SU-DHL-6 (cell line): ENCODE results near the gene RPL18.
A peak's percentile ranks its signal among the peaks of the same experiment; 100 is the strongest.

ENCODE experiments used
- H2AFZ ChIP-seq: fragments of 200-600 bp; sonication (generic); 2 replicates; pipeline ENCODE4 v1.6.1; 2014; ENCODE audit warnings: low read depth, mild to moderate bottlenecking, moderate library complexity, mixed read lengths, antibody characterized with exemption, low read length; ENCODE audit not compliant: severe bottlenecking
- H3F3A ChIP-seq: fragments of 200-600 bp; shearing (Covaris generic); 2 replicates; pipeline ENCODE4 v1.6.0; 2016; ENCODE audit warnings: antibody characterized with exemption, mild to moderate bottlenecking; ENCODE audit not compliant: insufficient read depth
- H3K27ac ChIP-seq: fragments of 200-600 bp; sonication (generic); 2 replicates; pipeline ENCODE4 v1.5.1; 2016; ENCODE audit warnings: low read depth, mild to moderate bottlenecking, low read length, moderate library complexity, mixed read lengths
- H3K27me3 ChIP-seq: fragments of 200-600 bp; sonication (generic), shearing (Covaris generic); 2 replicates; pipeline ENCODE4 v1.6.0; 2014; ENCODE audit warnings: mild to moderate bottlenecking, low read length
- H3K36me3 ChIP-seq: fragments of 200-600 bp; sonication (generic); 2 replicates; pipeline ENCODE4 v1.6.1; 2014; ENCODE audit warnings: mild to moderate bottlenecking, low read length, mixed read lengths
- H3K4me2 ChIP-seq: fragments of 300-600, 200-600 bp; shearing (Covaris generic), sonication (generic); 2 replicates; pipeline ENCODE4 v1.6.0; 2014; ENCODE audit warnings: low read length, low read depth, mild to moderate bottlenecking; ENCODE audit not compliant: poor library complexity, severe bottlenecking
- H3K4me3 ChIP-seq: fragments of 200-600 bp; sonication (generic); 2 replicates; pipeline ENCODE4 v1.5.1; 2014; ENCODE audit warnings: antibody characterized with exemption, low read length, mild to moderate bottlenecking, mixed read lengths; ENCODE audit not compliant: insufficient read depth, poor library complexity, severe bottlenecking
- H3K79me2 ChIP-seq: fragments of 200-600 bp; sonication (generic); 2 replicates; pipeline ENCODE4 v1.6.1; 2014; ENCODE audit warnings: mild to moderate bottlenecking, low read length, moderate library complexity; ENCODE audit not compliant: insufficient read depth
- H3K9ac ChIP-seq: fragments of 200-600 bp; sonication (generic); 2 replicates; pipeline ENCODE4 v1.7.0; 2014; ENCODE audit warnings: mild to moderate bottlenecking, low read length
- H3K9me2 ChIP-seq: fragments of 200-600 bp; sonication (generic); replicated peaks from 2 replicates; pipeline ENCODE4 v1.6.1; 2014; ENCODE audit warnings: low read length; ENCODE audit not compliant: insufficient read depth
- H3K9me3 ChIP-seq: fragments of 200-600 bp; sonication (generic); 2 replicates; pipeline ENCODE4 v1.6.1; 2014; ENCODE audit warnings: low read length, mixed read lengths; ENCODE audit not compliant: insufficient read depth
- H4K20me1 ChIP-seq: fragments of 200-600 bp; sonication (generic); 2 replicates; pipeline ENCODE4 v1.6.1; 2014; ENCODE audit warnings: low read depth, mild to moderate bottlenecking, antibody characterized with exemption, low read length, moderate library complexity, mixed read lengths
- CTCF ChIP-seq: fragments of 200-600 bp; sonication (generic); IDR thresholded peaks from one replicate; pipeline ENCODE4 v1.5.1; 2017; ENCODE audit warnings: antibody characterized with exemption, mild to moderate bottlenecking, low read length, moderate library complexity; ENCODE audit not compliant: insufficient read depth, poor library complexity, severe bottlenecking
- EZH2phosphoT487 ChIP-seq: fragments of 200-600 bp; sonication (generic), shearing (Covaris generic); conservative IDR thresholded peaks from 2 replicates; pipeline ENCODE4 v1.6.1; 2018; ENCODE audit warnings: mild to moderate bottlenecking, antibody characterized with exemption, low read length, moderate library complexity, mixed read lengths

Gene RPL18

DNA sequence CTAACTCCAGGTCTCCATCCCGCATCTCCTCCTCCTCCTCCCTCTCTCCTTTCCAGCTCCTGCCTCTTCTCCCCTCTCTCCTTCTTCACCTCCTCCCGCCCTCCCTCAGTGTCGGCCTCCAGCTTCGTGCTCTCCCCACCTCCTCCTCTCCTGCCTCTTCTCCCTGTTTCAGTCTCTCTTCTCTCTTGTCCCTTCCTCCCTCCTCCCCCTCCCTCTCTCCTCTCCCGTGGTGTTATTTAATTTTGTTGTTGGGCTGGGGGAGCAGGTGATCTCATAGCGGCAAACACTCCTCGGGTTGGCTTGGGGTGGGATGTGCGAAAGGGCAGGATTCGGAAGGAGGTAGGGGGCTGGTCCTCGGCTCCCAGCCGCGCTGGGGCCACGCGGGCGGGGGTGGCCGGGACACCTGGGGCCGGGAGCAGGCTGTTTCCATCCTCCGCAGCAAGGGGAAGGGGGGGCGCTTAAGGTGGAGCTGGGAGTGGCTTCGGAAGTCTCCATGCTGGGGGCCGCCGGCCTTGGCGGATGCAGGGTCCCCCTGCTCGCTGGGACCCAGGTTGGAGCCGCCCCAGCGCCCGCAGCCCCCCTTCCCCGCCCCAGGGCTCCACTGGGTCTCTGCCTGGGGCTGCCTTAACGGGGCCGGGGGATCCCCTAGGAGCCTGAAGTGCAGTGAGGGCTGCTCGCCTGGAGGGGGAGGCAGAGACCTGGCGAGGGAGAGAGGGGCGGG lies 27.2 kb upstream of the RPL18 start, which contains the start of gene CA11:
Gene CA11 (minus strand): TSS at position 187 of the 721 bp plus-strand sequence. CDS start 555 bp downstream, outside the sequence.
- H3K4me3 ChIP-seq: peak within 1 kb of the TSS; percentile 50
- H3K27ac ChIP-seq: 0 out of 2 replicates have a peak within 1 kb of the TSS, but pooled peaks have one; percentile 0
- H4K20me1 ChIP-seq: no peaks in the 10 kb centered on the region
- H3K36me3 ChIP-seq: no peaks in the 10 kb centered on the region
- no peaks in the 10 kb centered on the region for H3K9me2 ChIP-seq
- H3K4me2 ChIP-seq: peak within 1 kb of the TSS; percentile 62
- H3K27me3 ChIP-seq: no peaks in the 10 kb centered on the region
- no peak for TF ChIP-seq EZH2phosphoT487
- TF ChIP-seq CTCF: peak; percentile 95
- H3K79me2 ChIP-seq: no peaks in the 10 kb centered on the region
- peak within 1 kb of the TSS; percentile 78 for H2AFZ ChIP-seq
- H3F3A ChIP-seq: no peaks in the 10 kb centered on the region
- H3K9me3 ChIP-seq: no peaks in the 10 kb centered on the region
- peak within 1 kb of the TSS; percentile 54 for H3K9ac ChIP-seq

- no peaks in the 10 kb centered on the region for H3F3A ChIP-seq
- H3K9ac ChIP-seq: peak overlapping the region; percentile 54
These were observed 26.6 kb upstream of the RPL18 start for GRCh38 chr19:48645620-48646000.

GRCh38 chr19:48644839-48645619 lies 26.1 kb upstream of the RPL18 start:
- Histone ChIP-seq H3K9me3 (no peaks in the 10 kb centered on the region), H3K27me3 (no peaks in the 10 kb centered on the region), H2AFZ (peak overlapping the region; percentile 78), H4K20me1 (no peaks in the 10 kb centered on the region), H3K9me2 (no peaks in the 10 kb centered on the region), H3K4me2 (peak overlapping the region; percentile 62), H3F3A (no peaks in the 10 kb centered on the region), H3K36me3 (no peaks in the 10 kb centered on the region), H3K4me3 (no peak overlapping the region), H3K9ac (peak overlapping the region; percentile 54; the same call in 1 of the 2 replicates), H3K27ac (no peak overlapping the region), H3K79me2 (no peaks in the 10 kb centered on the region)
- TF ChIP-seq EZH2phosphoT487: no peak
- TF ChIP-seq CTCF: no peak

More at GRCh38 chr19:48645620-48646000, 26.6 kb upstream of the RPL18 start:
- Histone ChIP-seq H3K36me3 (no peaks in the 10 kb centered on the region), H3K4me2 (peak overlapping the region; percentile 62), H3K9me3 (no peaks in the 10 kb centered on the region), H3K4me3 (peak overlapping the region; percentile 50), H4K20me1 (no peaks in the 10 kb centered on the region), H3K27me3 (no peaks in the 10 kb centered on the region), H3K27ac (no peak overlapping the region), H2AFZ (peak overlapping the region; percentile 78), H3K79me2 (no peaks in the 10 kb centered on the region), H3K9me2 (no peaks in the 10 kb centered on the region)
- TF ChIP-seq CTCF (no peak), EZH2phosphoT487 (no peak)
